Neuronal stem cell (in vitro differentiated cells): ENCODE measurements around the gene OR5B2.

Experiments used
- DNase-seq: peaks from one replicate; pipeline ENCODE4 v3.0.0-alpha.2; 2013; ENCODE audit warnings: low spot score
- H2AFZ ChIP-seq: one replicate; pipeline ENCODE4 v1.6.1; 2013; ENCODE audit warnings: mild to moderate bottlenecking, low read length, inconsistent platforms
- H2AK5ac ChIP-seq: 2 replicates; pipeline ENCODE4 v1.6.1; 2013; ENCODE audit warnings: low read depth, mild to moderate bottlenecking, inconsistent platforms, low read length, moderate library complexity, mixed read lengths
- H2BK120ac ChIP-seq: 2 replicates; pipeline ENCODE4 v1.6.1; 2013; ENCODE audit warnings: low read depth, mild to moderate bottlenecking, inconsistent platforms, low read length, moderate library complexity, mixed read lengths
- H2BK12ac ChIP-seq: one replicate; pipeline ENCODE4 v1.6.1; 2013; ENCODE audit warnings: low read length, inconsistent platforms
- H2BK15ac ChIP-seq: 2 replicates; pipeline ENCODE4 v1.6.1; 2013; ENCODE audit warnings: mild to moderate bottlenecking, low read length, inconsistent platforms, mixed read lengths
- H2BK5ac ChIP-seq: one replicate; pipeline ENCODE4 v1.6.1; 2013; ENCODE audit warnings: inconsistent platforms, mild to moderate bottlenecking, low read length, moderate library complexity
- H3K14ac ChIP-seq: one replicate; pipeline ENCODE4 v1.6.1; 2013; ENCODE audit warnings: low read length, inconsistent platforms
- H3K18ac ChIP-seq: 2 replicates; pipeline ENCODE4 v1.6.1; 2013; ENCODE audit warnings: low read length, inconsistent platforms
- H3K23ac ChIP-seq: 2 replicates; pipeline ENCODE4 v1.6.1; 2013; ENCODE audit warnings: low read depth, mild to moderate bottlenecking, mixed read lengths, low read length, inconsistent platforms; ENCODE audit not compliant: poor library complexity
- H3K27ac ChIP-seq: replicated peaks from 3 replicates; pipeline ENCODE4 v1.5.1; 2013; ENCODE audit warnings: low read length, inconsistent platforms
- H3K27me3 ChIP-seq, 3 experiments: 2 replicates each; pipeline ENCODE4 v1.6.1; 2013; ENCODE audit warnings: low read length in 3 of 3, mild to moderate bottlenecking in 2 of 3, inconsistent platforms in 1 of 3, low read depth in 1 of 3, mixed read lengths in 1 of 3, moderate library complexity in 1 of 3; ENCODE audit not compliant: control insufficient read depth in 3 of 3, insufficient read depth in 3 of 3
- H3K36me3 ChIP-seq, 2 donors: replicated peaks in 1 of 2; 2 replicates each; pipeline ENCODE4 v1.6.1; 2013; ENCODE audit warnings: low read length in 2 of 2; ENCODE audit not compliant: control insufficient read depth in 2 of 2, insufficient read depth in 2 of 2
- H3K4ac ChIP-seq: 2 replicates; pipeline ENCODE4 v1.6.1; 2013; ENCODE audit warnings: inconsistent platforms, mild to moderate bottlenecking, low read length, moderate library complexity
- H3K4me1 ChIP-seq, 2 donors: 1 replicate in 1 of 2; 2 replicates in 1 of 2; pipeline ENCODE4 v1.6.1; 2013; ENCODE audit warnings: low read length in 2 of 2, low read depth in 1 of 2; ENCODE audit not compliant: control insufficient read depth in 2 of 2, insufficient read depth in 1 of 2
- H3K4me2 ChIP-seq: one replicate; pipeline ENCODE4 v1.6.1; 2013; ENCODE audit warnings: mild to moderate bottlenecking, low read length, inconsistent platforms; ENCODE audit not compliant: insufficient read depth, poor library complexity, severe bottlenecking
- H3K4me3 ChIP-seq, 2 donors: 2 replicates each; pipeline ENCODE4 v1.5.1; 2013; ENCODE audit warnings: low read length in 2 of 2, mild to moderate bottlenecking in 2 of 2, inconsistent platforms in 1 of 2, moderate library complexity in 1 of 2
- H3K79me1 ChIP-seq: one replicate; pipeline ENCODE4 v1.6.1; 2013; ENCODE audit warnings: low read depth, mild to moderate bottlenecking, inconsistent platforms, low read length, moderate library complexity
- H3K9ac ChIP-seq: one replicate; pipeline ENCODE4 v1.6.1; 2013; ENCODE audit warnings: mild to moderate bottlenecking, low read depth, low read length, inconsistent platforms; ENCODE audit not compliant: poor library complexity
- H3K9me3 ChIP-seq, 2 donors: replicated peaks in 1 of 2; 2 replicates each; pipeline versions ENCODE3 to v1.6.1; 2013; ENCODE audit warnings: low read length in 2 of 2, mild to moderate bottlenecking in 2 of 2, inconsistent platforms in 1 of 2, low read depth in 1 of 2, mixed read lengths in 1 of 2, moderate library complexity in 1 of 2; ENCODE audit not compliant: control insufficient read depth in 2 of 2, insufficient read depth in 1 of 2
- H4K8ac ChIP-seq: one replicate; pipeline ENCODE4 v1.6.1; 2013; ENCODE audit warnings: low read depth, mild to moderate bottlenecking, inconsistent platforms, low read length, moderate library complexity
- H4K91ac ChIP-seq: one replicate; pipeline ENCODE4 v1.6.1; 2013; ENCODE audit warnings: low read length, low read depth, mild to moderate bottlenecking, inconsistent platforms; ENCODE audit not compliant: poor library complexity
- WGBS, 2 donors: extraction: QIAGEN DNeasy Blood & Tissue Kit; methylation state at CpG; one replicate each; pipeline ENCODE4 v1.1.7; 2013; ENCODE audit warnings: missing lambda C conversion rate in 2 of 2, mixed read lengths in 1 of 2; ENCODE audit not compliant: insufficient read length in 2 of 2, insufficient replicate concordance in 1 of 2; ENCODE audit errors: extremely low coverage in 2 of 2; 5-methylcytosine and 5-hydroxymethylcytosine counted together

OR5B2 gene

GRCh38 chr11:58451585-58451984 is 23.7 kb upstream of the OR5B2 start:
- no CpG with 5 or more reads among the region's 3 CpGs for whole genome bisulfite sequencing, 2 donors
- Histone ChIP-seq H3K18ac (no peak overlapping the region), H3K4me3 (no peak overlapping the region)

DNA sequence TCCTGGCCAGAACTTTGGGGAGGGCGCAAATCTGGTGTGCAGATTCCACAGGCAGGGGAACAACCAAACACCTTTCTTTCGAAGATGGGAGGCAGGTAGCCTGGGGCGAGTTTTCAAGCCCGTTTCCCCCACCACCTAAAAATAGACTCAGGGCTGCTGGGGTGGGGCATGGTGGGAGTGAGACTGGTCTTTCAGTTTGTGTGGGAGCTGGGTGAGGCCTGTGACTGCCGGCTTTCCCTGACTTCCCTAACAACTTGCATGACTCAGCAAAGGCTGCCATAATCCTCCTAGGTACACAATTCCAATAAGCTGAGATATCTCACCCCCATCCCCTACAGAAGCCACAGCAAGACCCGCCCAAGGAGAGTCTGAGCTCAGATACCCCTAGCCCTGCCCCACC is 18.4 kb upstream of the OR5B2 start:
- Histone ChIP-seq H4K8ac (no peak overlapping the region), H2BK5ac (no peak overlapping the region), H3K27me3 (peaks cover 0 to 1% (median 0%) of the 10 kb centered on the region in 3 experiments), H3K23ac (no peak overlapping the region), H2BK120ac (no peak overlapping the region), H2AFZ (no peak overlapping the region), H3K27ac (no peak overlapping the region), H3K4me2 (no peak overlapping the region), H3K4me3 (no peak overlapping the region), H2BK15ac (no peak overlapping the region), H3K9ac (no peak overlapping the region), H3K36me3 (no peaks in the 10 kb centered on the region), H3K18ac (no peak overlapping the region), H3K14ac (no peak overlapping the region), H3K79me1 (no peaks in the 10 kb centered on the region), H3K4ac (no peak overlapping the region), H3K4me1 (no peaks in the 10 kb centered on the region), H2AK5ac (no peak overlapping the region), H4K91ac (no peak overlapping the region), H2BK12ac (no peak overlapping the region), H3K9me3 (peaks cover 0 to 4% of the 10 kb centered on the region in 2 donors)
- WGBS, 2 donors, result no CpG with 5 or more reads among the region's 6 CpGs
- DNase-seq, result no peak

More at GRCh38 chr11:58451585-58451984, 23.7 kb upstream of the OR5B2 start:
- Histone ChIP-seq H2BK15ac (no peak overlapping the region), H3K27ac (no peak overlapping the region), H2AK5ac (no peak overlapping the region), H3K14ac (no peak overlapping the region), H2BK5ac (no peak overlapping the region), H4K8ac (no peak overlapping the region), H2BK12ac (no peak overlapping the region), H3K9ac (no peak overlapping the region), H3K4ac (no peak overlapping the region), H3K9me3 (no peaks in the 10 kb centered on the region), H3K27me3 (no peaks in the 10 kb centered on the region), H2BK120ac (no peak overlapping the region), H3K4me1 (no peaks in the 10 kb centered on the region), H2AFZ (no peak overlapping the region), H4K91ac (no peak overlapping the region), H3K36me3 (no peaks in the 10 kb centered on the region), H3K79me1 (no peaks in the 10 kb centered on the region), H3K23ac (no peak overlapping the region), H3K4me2 (no peak overlapping the region)
- no peak for DNase-seq

DNA sequence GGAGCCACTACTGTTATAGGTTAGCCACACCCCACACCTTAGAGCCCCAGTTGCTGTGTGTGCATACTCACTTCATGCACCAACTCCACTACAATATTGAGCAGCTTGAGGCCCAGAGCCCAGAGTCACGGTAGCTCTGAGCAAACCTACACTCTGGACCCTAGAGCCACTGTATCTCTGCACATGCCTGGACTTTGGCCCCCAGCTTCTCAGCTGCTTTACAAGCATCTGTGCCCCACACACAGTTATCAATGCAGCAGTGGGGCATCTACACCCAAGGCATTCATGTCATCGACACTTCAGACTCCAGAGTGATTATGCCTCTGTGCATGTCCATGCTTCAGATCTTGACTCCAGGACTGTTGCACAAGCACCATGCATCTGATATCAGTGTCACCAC is 16.4 kb upstream of the OR5B2 start:
- no peak overlapping the region for H2AK5ac ChIP-seq
- H4K8ac ChIP-seq, result no peak overlapping the region
- no peak overlapping the region for H2BK5ac ChIP-seq
- no peak overlapping the region for H3K9ac ChIP-seq
- H3K79me1 ChIP-seq, result no peaks in the 10 kb centered on the region
- no peak overlapping the region for H2AFZ ChIP-seq
- no peaks in the 10 kb centered on the region for H3K36me3 ChIP-seq
- H3K4me3 ChIP-seq, result no peak overlapping the region
- no peak overlapping the region for H3K4ac ChIP-seq
- no peaks in the 10 kb centered on the region for H3K4me1 ChIP-seq
- no peak overlapping the region for H2BK12ac ChIP-seq
- DNase-seq, result no peak
- H4K91ac ChIP-seq, result no peak overlapping the region
- peaks cover 0 to 4% of the 10 kb centered on the region in 2 donors for H3K9me3 ChIP-seq
- no peak overlapping the region for H3K27ac ChIP-seq
- no peak overlapping the region for H2BK120ac ChIP-seq
- H3K18ac ChIP-seq, result no peak overlapping the region
- no peak overlapping the region for H3K23ac ChIP-seq
- WGBS, 2 donors, result no CpG with 5 or more reads among the region's 2 CpGs
- H3K14ac ChIP-seq, result no peak overlapping the region
- H3K4me2 ChIP-seq, result no peak overlapping the region
- H2BK15ac ChIP-seq, result no peak overlapping the region
- H3K27me3 ChIP-seq, result peaks cover 0 to 1% (median 0%) of the 10 kb centered on the region in 3 experiments

GRCh38 chr11:58442136-58442535 is 14.2 kb upstream of the OR5B2 start, which contains the start of gene OR5B12:
Gene OR5B12, minus strand, starts transcription at chr11:58442236. Its CDS starts 2,085 bp downstream, at chr11:58440151.
- no peak within 1 kb of the TSS for H3K4me3 ChIP-seq
- H4K91ac ChIP-seq, result no peak within 1 kb of the TSS
- H3K4me1 ChIP-seq, result no peaks in the 10 kb centered on the region
- DNase-seq, result no peak
- no peaks in the 10 kb centered on the region for H3K36me3 ChIP-seq
- H3K14ac ChIP-seq, result no peak within 1 kb of the TSS
- no peak within 1 kb of the TSS for H3K9ac ChIP-seq
- no peak within 1 kb of the TSS for H2BK12ac ChIP-seq
- no peak within 1 kb of the TSS for H2AFZ ChIP-seq
- H3K4ac ChIP-seq, result no peak within 1 kb of the TSS
- H3K4me2 ChIP-seq, result no peak within 1 kb of the TSS
- H4K8ac ChIP-seq, result no peak within 1 kb of the TSS
- H3K79me1 ChIP-seq, result no peaks in the 10 kb centered on the region
- H3K9me3 ChIP-seq, result peaks cover 0 to 4% of the 10 kb centered on the region in 2 donors
- no peak within 1 kb of the TSS for H3K18ac ChIP-seq
- H2BK5ac ChIP-seq, result no peak within 1 kb of the TSS
- H2BK120ac ChIP-seq, result no peak within 1 kb of the TSS
- H3K27ac ChIP-seq, result no peak within 1 kb of the TSS
- WGBS, 2 donors, result no CpG with 5 or more reads among the region's 1 CpG
- H2AK5ac ChIP-seq, result no peak within 1 kb of the TSS
- H2BK15ac ChIP-seq, result no peak within 1 kb of the TSS
- H3K27me3 ChIP-seq, result peaks cover 0 to 1% (median 0%) of the 10 kb centered on the region in 3 experiments
- no peak within 1 kb of the TSS for H3K23ac ChIP-seq
